GM06990 (cell line): ENCODE measurements around the gene ERCC2.

Experiments
- DNase-seq: peaks from one replicate; pipeline ENCODE4 v3.0.0-alpha.2; 2011; ENCODE audit not compliant: insufficient read length; ENCODE audit errors: extremely low read depth
- H3K27me3 ChIP-seq: replicated peaks from 2 replicates; pipeline ENCODE4 v1.6.0; 2011; ENCODE audit warnings: low read length; ENCODE audit not compliant: control insufficient read depth, insufficient read depth
- H3K36me3 ChIP-seq: 2 replicates; pipeline ENCODE4 v1.5.1; 2011; ENCODE audit warnings: low read length; ENCODE audit not compliant: control insufficient read depth, insufficient read depth
- H3K4me3 ChIP-seq: replicated peaks from 2 replicates; pipeline ENCODE4 v1.5.1; 2011; ENCODE audit warnings: low read depth, mild to moderate bottlenecking, control low read depth, low read length
- CTCF ChIP-seq: IDR thresholded peaks from 2 replicates; pipeline ENCODE4 v1.5.1; 2011; ENCODE audit warnings: low read length, control low read depth, mild to moderate bottlenecking, inconsistent platforms; ENCODE audit not compliant: insufficient read depth, poor library complexity, severe bottlenecking

The ERCC2 gene

GRCh38 chr19:45391871-45392665 is 21.7 kb upstream of the ERCC2 start:
- no peak for TF ChIP-seq CTCF
- DNase-seq, result no peak
- Histone ChIP-seq H3K36me3 (no peaks in the 10 kb centered on the region), H3K27me3 (no peaks in the 10 kb centered on the region), H3K4me3 (no peak overlapping the region)

- no peak for TF ChIP-seq CTCF
- no peaks in the 10 kb centered on the region for H3K36me3 ChIP-seq
- no peak overlapping the region for H3K4me3 ChIP-seq
- no peaks in the 10 kb centered on the region for H3K27me3 ChIP-seq
- no peak for DNase-seq
Measured at GRCh38 chr19:45391346-45391745, 21.0 kb upstream of the ERCC2 start.

- Histone ChIP-seq H3K36me3 (no peaks in the 10 kb centered on the region), H3K27me3 (no peaks in the 10 kb centered on the region; the same call in 1 of the 2 replicates), H3K4me3 (no peak overlapping the region)
- no peak for TF ChIP-seq CTCF
- no peak for DNase-seq
Measured at GRCh38 chr19:45385392-45386221, 15.2 kb upstream of the ERCC2 start.

- Histone ChIP-seq H3K36me3 (no peaks in the 10 kb centered on the region), H3K27me3 (no peaks in the 10 kb centered on the region; the same call in 1 of the 2 replicates), H3K4me3 (no peak overlapping the region)
- TF ChIP-seq CTCF, result no peak
- DNase-seq, result no peak
Measured at GRCh38 chr19:45382426-45382825, 12.1 kb upstream of the ERCC2 start.

- no peak for TF ChIP-seq CTCF
- no peak for DNase-seq
- Histone ChIP-seq H3K36me3 (no peaks in the 10 kb centered on the region), H3K27me3 (no peaks in the 10 kb centered on the region), H3K4me3 (no peak overlapping the region)
Measured at GRCh38 chr19:45380107-45380506, 9.7 kb upstream of the ERCC2 start.
